Gastrocnemius medialis (tissue), 4 donors: ENCODE data around the gene HORMAD1. TPM values are rescaled to one million over a fixed set of nuclear protein-coding genes. Genes with fewer than 3 reads are reported as not detected.

Source experiments
- ATAC-seq, 2 donors: fragments of 150-250 bp; one replicate each; pipeline ENCODE4 v1.9.1; 2016
- DNase-seq, 2 donors: peaks; one replicate each; pipeline ENCODE4 v3.0.0-alpha.2; 2019
- H3K27ac ChIP-seq, 4 donors: fragments of 200-600 bp; sonication (generic); 1 replicate in 1 of 4; 2 replicates in 3 of 4; pipeline ENCODE4 v1.5.1; 2016 to 2018; ENCODE audit warnings: mild to moderate bottlenecking in 2 of 4, moderate library complexity in 1 of 4
- H3K27me3 ChIP-seq, 3 donors: fragments of 200-600 bp; sonication (generic) in 2 of 3; 1 replicate in 1 of 3; 2 replicates in 2 of 3; pipeline versions ENCODE4 v1.5.1 to v1.6.0; 2016 to 2019; ENCODE audit warnings: mild to moderate bottlenecking in 1 of 3, moderate library complexity in 1 of 3
- H3K36me3 ChIP-seq, 2 donors: fragments of 200-600 bp; sonication (generic) in 1 of 2; one replicate each; pipeline ENCODE4 v1.5.1; 2017 to 2018
- H3K4me1 ChIP-seq, 2 donors: fragments of 200-600 bp; sonication (generic) in 1 of 2; one replicate each; pipeline ENCODE4 v1.5.1; 2016 to 2017; ENCODE audit warnings: mild to moderate bottlenecking in 2 of 2
- H3K4me3 ChIP-seq, 4 donors: fragments of 200-600 bp; sonication (generic) in 3 of 4; 1 replicate in 1 of 4; 2 replicates in 3 of 4; pipeline ENCODE4 v1.5.1; 2016 to 2019; ENCODE audit warnings: mild to moderate bottlenecking in 2 of 4
- H3K9me3 ChIP-seq, 3 donors: fragments of 200-600 bp; sonication (generic) in 2 of 3; 1 replicate in 1 of 3; 2 replicates in 2 of 3; pipeline ENCODE4 v1.5.1; 2016 to 2019
- POLR2A ChIP-seq, 2 donors: fragments of 450-650 bp; IDR thresholded peaks; one replicate each; pipeline ENCODE4 v1.6.1; 2017; ENCODE audit warnings: antibody characterized with exemption in 2 of 2, mild to moderate bottlenecking in 2 of 2, moderate library complexity in 2 of 2
- in situ Hi-C, 4 donors: fragments of 200-750 bp; cut with MboI; loops; one replicate each; pipeline versions ENCODE4 v1.15.0 to v1.8.0; 2017; ENCODE audit warnings: low sequenced_read_pairs in 4 of 4
- intact Hi-C: fragments of 100-400 bp; cut with DNase I; formaldehyde crosslinking; loops from one replicate; pipeline ENCODE4 v1.15.1; 2023; ENCODE audit warnings: low total_unique reads
- total RNA-seq, 4 donors: library from RNA; depleted of rRNA; stranded (reverse); fragments of >200 nt; gene quantifications; one replicate each; pipeline versions ENCODE4 v1.1.0 to v1.2.3, GENCODE V29; 2016
- TF ChIP-seq, protein P1 (sequence below), 5 experiments: fragments of 450-650 bp in 3 of 5; fragments of 200-600 bp in 2 of 5; sonication (generic) in 2 of 5; IDR thresholded peaks in 4 of 5; conservative IDR thresholded peaks in 1 of 5; 1 replicate in 4 of 5; 2 replicates in 1 of 5; pipeline ENCODE4 v1.5.1; 2016 to 2019; ENCODE audit warnings: antibody characterized with exemption in 5 of 5, mild to moderate bottlenecking in 3 of 5, moderate library complexity in 3 of 5

Gene HORMAD1
- total RNA-seq, 4 donors from 2014 or later: 0.36 TPM; not detected in 3

DNA sequence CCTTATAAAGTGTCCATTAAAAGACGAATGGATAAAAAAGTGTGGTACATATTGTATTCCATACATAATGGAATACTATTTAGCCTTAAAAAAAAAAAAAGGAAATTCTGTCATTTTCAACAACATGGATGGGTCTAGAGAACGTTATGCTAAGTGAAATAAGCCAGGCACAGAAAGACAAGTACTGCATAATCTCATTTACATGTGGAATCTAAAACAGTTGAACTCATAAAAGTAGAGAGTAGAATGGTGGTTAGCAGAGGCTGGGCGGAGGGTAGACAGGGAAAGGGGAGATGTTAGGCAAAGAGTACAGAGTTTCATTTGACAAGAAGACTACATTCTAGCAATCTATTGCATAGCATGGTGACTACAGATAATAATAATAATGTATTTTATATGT is 42.3 kb upstream of the HORMAD1 start:
- no peak overlapping the region for H3K4me3 ChIP-seq
- DNase-seq (no peak), ATAC-seq (no peak)
- TF ChIP-seq, protein P1, sequence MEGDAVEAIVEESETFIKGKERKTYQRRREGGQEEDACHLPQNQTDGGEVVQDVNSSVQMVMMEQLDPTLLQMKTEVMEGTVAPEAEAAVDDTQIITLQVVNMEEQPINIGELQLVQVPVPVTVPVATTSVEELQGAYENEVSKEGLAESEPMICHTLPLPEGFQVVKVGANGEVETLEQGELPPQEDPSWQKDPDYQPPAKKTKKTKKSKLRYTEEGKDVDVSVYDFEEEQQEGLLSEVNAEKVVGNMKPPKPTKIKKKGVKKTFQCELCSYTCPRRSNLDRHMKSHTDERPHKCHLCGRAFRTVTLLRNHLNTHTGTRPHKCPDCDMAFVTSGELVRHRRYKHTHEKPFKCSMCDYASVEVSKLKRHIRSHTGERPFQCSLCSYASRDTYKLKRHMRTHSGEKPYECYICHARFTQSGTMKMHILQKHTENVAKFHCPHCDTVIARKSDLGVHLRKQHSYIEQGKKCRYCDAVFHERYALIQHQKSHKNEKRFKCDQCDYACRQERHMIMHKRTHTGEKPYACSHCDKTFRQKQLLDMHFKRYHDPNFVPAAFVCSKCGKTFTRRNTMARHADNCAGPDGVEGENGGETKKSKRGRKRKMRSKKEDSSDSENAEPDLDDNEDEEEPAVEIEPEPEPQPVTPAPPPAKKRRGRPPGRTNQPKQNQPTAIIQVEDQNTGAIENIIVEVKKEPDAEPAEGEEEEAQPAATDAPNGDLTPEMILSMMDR (IDR thresholded peaks at IDR 0.05 in 4 of 5, conservative IDR thresholded peaks at IDR 0.05 in 1 of 5): no peak
- TF ChIP-seq POLR2A (IDR thresholded peaks at IDR 0.05): no peak
- no peaks in the 10 kb centered on the region for H3K27me3 ChIP-seq
- H3K9me3 ChIP-seq: no peaks in the 10 kb centered on the region
- intact Hi-C loops (no loop called here), in situ Hi-C loops (no loop called here)
- H3K36me3 ChIP-seq: no peaks in the 10 kb centered on the region
- H3K27ac ChIP-seq: no peak overlapping the region
- peaks cover 0 to 3% of the 10 kb centered on the region in 2 donors for H3K4me1 ChIP-seq

DNA sequence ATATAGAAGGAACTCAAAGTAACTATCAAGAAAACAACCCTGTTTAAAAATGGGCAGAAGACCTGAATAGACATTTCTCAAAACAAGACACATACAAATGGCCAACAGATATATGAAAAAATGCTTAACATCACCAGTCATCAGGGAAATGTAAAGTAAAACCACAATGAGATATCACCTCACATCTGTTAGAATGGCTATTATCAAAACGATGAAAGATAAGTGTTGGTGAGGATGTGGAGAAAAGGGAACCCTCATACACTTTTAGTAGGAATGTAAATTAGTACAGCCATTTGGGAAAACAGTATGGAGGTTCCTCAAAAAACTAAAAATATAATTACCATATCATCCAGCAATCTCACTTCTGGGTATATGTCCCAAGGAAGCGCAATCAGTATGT is 41.9 kb upstream of the HORMAD1 start:
- TF ChIP-seq, protein P1 (IDR thresholded peaks at IDR 0.05 in 4 of 5, conservative IDR thresholded peaks at IDR 0.05 in 1 of 5): no peak
- TF ChIP-seq POLR2A (IDR thresholded peaks at IDR 0.05): no peak
- in situ Hi-C loops (no loop called here), intact Hi-C loops (no loop called here)
- no peak for DNase-seq
- Histone ChIP-seq H3K4me3 (no peak overlapping the region), H3K4me1 (peaks cover 0 to 3% of the 10 kb centered on the region in 2 donors), H3K27me3 (no peaks in the 10 kb centered on the region), H3K9me3 (no peaks in the 10 kb centered on the region), H3K27ac (no peak overlapping the region), H3K36me3 (no peaks in the 10 kb centered on the region)
- ATAC-seq: no peak

DNA sequence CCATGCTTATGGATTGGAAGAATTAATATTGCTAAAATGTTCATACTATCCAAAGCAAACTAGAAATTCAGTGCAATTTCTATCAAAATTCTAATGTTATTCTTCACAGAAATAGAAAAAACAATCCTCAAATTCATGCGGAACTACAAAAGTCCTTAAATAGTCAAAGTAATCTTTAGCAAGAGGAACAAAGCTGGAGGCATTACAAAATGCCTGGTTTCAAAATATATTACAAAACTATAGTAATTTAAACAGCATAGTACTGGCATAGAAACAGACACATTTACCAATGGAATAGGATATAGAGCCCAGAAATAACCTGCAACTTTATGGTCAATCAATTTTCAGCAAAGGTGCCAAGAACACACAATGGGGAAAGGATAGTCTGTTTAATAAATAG is 41.1 kb upstream of the HORMAD1 start:
- Histone ChIP-seq H3K27ac (no peak overlapping the region), H3K27me3 (no peaks in the 10 kb centered on the region), H3K4me3 (no peak overlapping the region), H3K36me3 (no peaks in the 10 kb centered on the region), H3K4me1 (peaks cover 0 to 3% of the 10 kb centered on the region in 2 donors), H3K9me3 (no peaks in the 10 kb centered on the region)
- in situ Hi-C loops: no loop called here
- no peak for TF ChIP-seq POLR2A (IDR thresholded peaks at IDR 0.05)
- TF ChIP-seq, protein P1 (IDR thresholded peaks at IDR 0.05 in 4 of 5, conservative IDR thresholded peaks at IDR 0.05 in 1 of 5): no peak
- DNase-seq (no peak), ATAC-seq (no peak)
- intact Hi-C loops: no loop called here

DNA sequence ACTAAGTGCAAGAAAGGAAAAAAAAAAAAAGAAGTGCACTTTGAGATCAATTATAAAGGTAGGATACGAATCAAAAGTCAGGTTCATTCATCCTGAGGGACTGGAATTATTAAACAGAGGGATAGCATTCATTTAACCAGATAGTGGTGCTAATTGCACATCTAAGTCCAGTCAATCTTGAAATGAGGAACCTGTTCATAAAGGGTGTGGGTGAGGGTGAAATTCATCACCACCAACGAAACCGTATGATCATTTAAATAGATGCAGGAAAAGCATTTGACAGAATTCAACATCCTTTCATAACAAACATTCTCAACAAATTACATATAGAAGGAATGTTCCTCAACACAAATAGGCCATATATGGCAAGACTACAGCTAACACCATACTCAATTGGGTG is 39.3 kb upstream of the HORMAD1 start:
- intact Hi-C loops: no loop called here

More for the DNA sequence above, 39.3 kb upstream of the HORMAD1 start:
- ATAC-seq: no peak
- no peak for DNase-seq
- Histone ChIP-seq H3K27me3 (no peaks in the 10 kb centered on the region), H3K9me3 (no peaks in the 10 kb centered on the region), H3K36me3 (peaks cover 0 to 3% of the 10 kb centered on the region in 2 donors), H3K4me1 (peaks cover 0 to 3% of the 10 kb centered on the region in 2 donors), H3K4me3 (no peak overlapping the region), H3K27ac (no peak overlapping the region)
- TF ChIP-seq POLR2A (IDR thresholded peaks at IDR 0.05): no peak
- TF ChIP-seq, protein P1 (IDR thresholded peaks at IDR 0.05 in 4 of 5, conservative IDR thresholded peaks at IDR 0.05 in 1 of 5): no peak
- in situ Hi-C loops: no loop called here
